Activated B cell treated with CpG ODN at 0.5 μM for 24 hours (primary cell): ENCODE measurements around the gene DAAM1. TPM values are rescaled to one million over a fixed set of nuclear protein-coding genes. Genes with fewer than 3 reads are reported as not detected.

ENCODE experiments used
- ATAC-seq: fragments of 200-7000 bp; cut with Tn5 transposase; one replicate; pipeline ENCODE4 v1.10.0; 2021; ENCODE audit warnings: low read depth, mild to moderate bottlenecking, moderate library complexity
- CTCF ChIA-PET: fragments of 350-600 bp; sonication (Branson Sonifier 250); formaldehyde crosslinking; loops from one replicate; lab custom pipeline; 2021; ENCODE audit warnings: antibody characterized with exemption; lab: Charles Lee
- POLR2A ChIA-PET: fragments of 350-600 bp; sonication (Branson Sonifier 250); formaldehyde crosslinking; loops from one replicate; lab custom pipeline; 2021; ENCODE audit warnings: antibody characterized with exemption; lab: Charles Lee
- DNase-seq: peaks from one replicate; pipeline ENCODE4 v3.0.0; 2022
- H3K27ac Mint-ChIP-seq: one replicate; pipeline ENCODE4 v1.8.0; 2020; ENCODE audit warnings: mixed read lengths
- H3K27me3 Mint-ChIP-seq: one replicate; pipeline ENCODE4 v1.8.0; 2021; ENCODE audit warnings: mixed read lengths
- H3K36me3 Mint-ChIP-seq: one replicate; pipeline ENCODE4 v1.8.0; 2021; ENCODE audit warnings: low read depth, mixed read lengths
- H3K4me1 Mint-ChIP-seq: one replicate; pipeline ENCODE4 v1.8.0; 2021; ENCODE audit warnings: mixed read lengths
- H3K4me3 Mint-ChIP-seq: one replicate; pipeline ENCODE4 v1.8.0; 2020; ENCODE audit warnings: mild to moderate bottlenecking, mixed read lengths
- H3K9me3 Mint-ChIP-seq: one replicate; pipeline ENCODE4 v1.8.0; 2020; ENCODE audit warnings: mixed read lengths
- intact Hi-C: fragments of 100-400 bp; cut with micrococcal nuclease; formaldehyde crosslinking; loops from one replicate; pipeline ENCODE4 v1.15.1; 2024
- total RNA-seq: library from RNA; stranded (reverse); gene quantifications from 2 replicates; pipeline ENCODE4 v1.2.3, GENCODE V29; 2022
- TF ChIP-seq, protein P1 (sequence below): fragments of 200-600 bp; IDR thresholded peaks from one replicate; pipeline ENCODE4 v1.8.0; 2022; ENCODE audit warnings: antibody characterized with exemption, mild to moderate bottlenecking

DAAM1 gene
- total RNA-seq, 1 donor from 2014 or later: 38.7 TPM

DNA sequence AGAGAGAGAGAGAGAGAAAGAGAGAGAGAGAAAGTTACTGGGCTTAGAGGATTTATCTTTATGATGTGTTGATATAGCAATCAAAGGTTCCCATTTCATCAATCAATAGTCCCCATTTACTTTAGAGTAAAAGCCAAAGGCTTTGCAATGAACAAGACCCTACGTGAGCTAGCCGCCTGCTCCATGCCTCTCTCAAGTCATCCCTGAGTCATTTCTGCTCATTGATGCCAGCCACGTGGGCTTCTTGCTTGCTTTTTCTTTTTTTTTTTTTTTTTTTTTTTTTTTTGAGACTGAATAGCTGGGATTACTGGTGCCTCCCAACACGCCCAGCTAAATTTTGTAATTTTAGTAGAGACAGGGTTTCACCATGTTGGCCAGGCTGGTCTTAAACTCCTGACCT, 205.8 kb downstream of the DAAM1 start:
- H3K36me3 Mint-ChIP-seq: no peaks in the 10 kb centered on the region
- DNase-seq (no peak), ATAC-seq (no peak)
- no peak overlapping the region for H3K4me3 Mint-ChIP-seq
- no peaks in the 10 kb centered on the region for H3K9me3 Mint-ChIP-seq
- CTCF ChIA-PET: no interaction called here
- no peak overlapping the region for H3K27ac Mint-ChIP-seq
- H3K27me3 Mint-ChIP-seq: no peaks in the 10 kb centered on the region
- intact Hi-C loops: no loop called here
- TF ChIP-seq, protein P1, sequence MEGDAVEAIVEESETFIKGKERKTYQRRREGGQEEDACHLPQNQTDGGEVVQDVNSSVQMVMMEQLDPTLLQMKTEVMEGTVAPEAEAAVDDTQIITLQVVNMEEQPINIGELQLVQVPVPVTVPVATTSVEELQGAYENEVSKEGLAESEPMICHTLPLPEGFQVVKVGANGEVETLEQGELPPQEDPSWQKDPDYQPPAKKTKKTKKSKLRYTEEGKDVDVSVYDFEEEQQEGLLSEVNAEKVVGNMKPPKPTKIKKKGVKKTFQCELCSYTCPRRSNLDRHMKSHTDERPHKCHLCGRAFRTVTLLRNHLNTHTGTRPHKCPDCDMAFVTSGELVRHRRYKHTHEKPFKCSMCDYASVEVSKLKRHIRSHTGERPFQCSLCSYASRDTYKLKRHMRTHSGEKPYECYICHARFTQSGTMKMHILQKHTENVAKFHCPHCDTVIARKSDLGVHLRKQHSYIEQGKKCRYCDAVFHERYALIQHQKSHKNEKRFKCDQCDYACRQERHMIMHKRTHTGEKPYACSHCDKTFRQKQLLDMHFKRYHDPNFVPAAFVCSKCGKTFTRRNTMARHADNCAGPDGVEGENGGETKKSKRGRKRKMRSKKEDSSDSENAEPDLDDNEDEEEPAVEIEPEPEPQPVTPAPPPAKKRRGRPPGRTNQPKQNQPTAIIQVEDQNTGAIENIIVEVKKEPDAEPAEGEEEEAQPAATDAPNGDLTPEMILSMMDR: no peak
- POLR2A ChIA-PET: no interaction called here
- no peaks in the 10 kb centered on the region for H3K4me1 Mint-ChIP-seq

DNA sequence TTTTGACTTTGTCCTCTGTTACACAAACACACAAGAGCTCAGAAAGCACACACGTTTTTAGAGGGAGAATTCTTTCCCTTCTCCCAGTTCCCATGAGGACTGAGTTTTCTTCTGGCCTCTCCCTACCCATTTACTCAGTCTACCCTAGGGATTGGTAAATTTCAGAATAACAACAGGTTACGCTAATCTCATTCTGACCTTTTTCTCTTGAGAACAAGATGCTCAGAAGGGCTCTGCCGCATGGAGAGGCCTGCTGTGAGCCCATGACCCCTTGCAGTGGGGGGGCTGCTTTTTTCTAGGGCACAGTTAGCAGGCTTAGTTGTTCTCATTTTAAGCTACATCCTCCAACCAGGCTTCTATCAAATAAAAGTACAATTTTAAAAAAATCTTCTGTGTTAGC, 207.2 kb downstream of the DAAM1 start:
- Mint-ChIP-seq H3K27me3 (no peaks in the 10 kb centered on the region), H3K27ac (no peak overlapping the region), H3K9me3 (peaks cover 2% of the 10 kb centered on the region), H3K36me3 (no peaks in the 10 kb centered on the region), H3K4me1 (no peaks in the 10 kb centered on the region), H3K4me3 (no peak overlapping the region)
- TF ChIP-seq, protein P1: no peak
- ChIA-PET CTCF (no interaction called here), POLR2A (no interaction called here)
- no peak for ATAC-seq
- DNase-seq: no peak
- intact Hi-C loops: no loop called here

DNA sequence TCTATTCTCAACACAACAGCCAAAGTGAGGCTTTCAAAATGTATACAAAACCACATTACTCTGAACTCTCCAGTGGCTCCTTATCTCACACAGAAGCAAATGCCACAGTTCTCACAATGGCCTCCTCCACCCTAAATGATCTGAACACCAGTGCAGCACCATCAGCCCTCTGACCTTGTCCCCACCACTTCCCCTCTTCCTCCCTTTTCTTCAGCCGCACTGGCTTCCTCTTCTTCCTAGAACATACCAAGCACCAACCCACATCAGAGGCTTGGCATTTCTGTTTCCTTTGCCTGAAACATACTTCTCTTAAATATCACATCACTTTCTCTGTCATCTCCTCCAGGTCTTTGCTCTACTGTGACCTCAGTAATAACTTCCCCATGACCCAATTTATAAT, 210.4 kb downstream of the DAAM1 start:
- intact Hi-C loops: no loop called here
- ATAC-seq (no peak), DNase-seq (no peak)
- Mint-ChIP-seq H3K4me1 (no peaks in the 10 kb centered on the region), H3K27ac (no peak overlapping the region), H3K9me3 (peaks cover 2% of the 10 kb centered on the region), H3K4me3 (no peak overlapping the region), H3K27me3 (no peaks in the 10 kb centered on the region), H3K36me3 (no peaks in the 10 kb centered on the region)
- ChIA-PET CTCF (no interaction called here), POLR2A (no interaction called here)
- TF ChIP-seq, protein P1: no peak

DNA sequence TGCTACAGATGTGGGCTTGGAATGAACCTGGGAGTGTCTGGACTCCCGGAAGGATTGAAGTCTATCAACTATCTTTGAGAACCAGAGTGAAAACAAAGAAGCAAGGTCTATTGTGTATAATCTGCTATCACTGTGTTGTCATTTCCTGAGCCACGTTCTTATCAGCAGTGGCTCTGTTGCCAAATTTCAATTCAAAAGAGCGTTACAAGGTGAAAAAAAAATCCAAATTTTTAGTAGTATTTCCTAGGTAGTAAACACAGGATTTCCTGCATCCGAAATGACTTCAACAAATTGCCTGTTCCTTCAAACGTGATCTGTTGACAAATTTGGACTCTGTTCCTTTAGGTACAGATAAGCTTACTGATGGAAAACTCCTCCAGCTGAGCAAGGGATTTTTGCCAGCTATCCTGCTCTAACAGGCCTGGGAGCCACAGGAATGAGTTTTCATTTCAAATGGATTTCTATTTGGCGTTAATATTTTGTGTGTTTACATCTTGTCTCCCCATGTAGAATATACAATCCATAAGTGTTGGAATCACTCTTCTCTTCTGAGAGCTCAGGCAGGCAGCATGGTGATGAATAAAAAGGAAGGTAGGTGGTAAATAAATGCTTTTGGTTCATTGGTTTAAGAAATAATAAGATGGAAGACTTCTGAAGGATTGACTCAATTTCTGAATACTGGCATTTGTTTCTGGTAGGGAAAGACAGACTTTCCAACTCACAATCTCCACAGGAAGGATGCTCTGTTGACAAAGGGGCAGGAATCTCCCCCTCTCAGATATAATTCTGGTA, 218.2 kb downstream of the DAAM1 start:
- Mint-ChIP-seq H3K36me3 (no peaks in the 10 kb centered on the region), H3K27ac (no peak overlapping the region)

More for the DNA sequence above, 218.2 kb downstream of the DAAM1 start:
- peaks cover 5% of the 10 kb centered on the region for H3K9me3 Mint-ChIP-seq
- no peak for DNase-seq
- no peaks in the 10 kb centered on the region for H3K4me1 Mint-ChIP-seq
- ChIA-PET POLR2A (no interaction called here), CTCF (no interaction called here)
- intact Hi-C loops: no loop called here
- TF ChIP-seq, protein P1: no peak
- no peak for ATAC-seq
- peaks cover 6% of the 10 kb centered on the region for H3K27me3 Mint-ChIP-seq
- H3K4me3 Mint-ChIP-seq: no peak overlapping the region
